Thymus (tissue), 11 donors: ENCODE data around the gene PLK5. TPM values are rescaled to one million over a fixed set of nuclear protein-coding genes. Genes with fewer than 3 reads are reported as not detected.

Source experiments
- DNase-seq, 9 donors: peaks; one replicate each; pipeline ENCODE4 v3.0.0-alpha.2; 2013; ENCODE audit warnings: low spot score in 9 of 9, low read depth in 6 of 9, missing footprints in 1 of 9
- H3K27ac ChIP-seq, 2 donors: one replicate each; pipeline ENCODE4 v1.5.1; 2013; ENCODE audit warnings: control low read depth in 1 of 2, low read depth in 1 of 2, low read length in 1 of 2, mild to moderate bottlenecking in 1 of 2, moderate library complexity in 1 of 2
- H3K27me3 ChIP-seq, 2 donors: one replicate each; pipeline ENCODE4 v1.5.1; 2013; ENCODE audit warnings: low read length in 1 of 2; ENCODE audit not compliant: control insufficient read depth in 2 of 2, insufficient read depth in 1 of 2
- H3K36me3 ChIP-seq, 2 donors: one replicate each; pipeline ENCODE4 v1.5.1; 2013; ENCODE audit warnings: low read length in 1 of 2, mild to moderate bottlenecking in 1 of 2, moderate library complexity in 1 of 2; ENCODE audit not compliant: control insufficient read depth in 2 of 2, insufficient read depth in 2 of 2
- H3K4me1 ChIP-seq, 2 donors: one replicate each; pipeline ENCODE4 v1.5.1; 2013; ENCODE audit warnings: low read length in 2 of 2; ENCODE audit not compliant: control insufficient read depth in 2 of 2, insufficient read depth in 2 of 2
- H3K4me3 ChIP-seq, 2 donors: one replicate each; pipeline ENCODE4 v1.5.1; 2013; ENCODE audit warnings: low read length in 2 of 2, control low read depth in 1 of 2, mild to moderate bottlenecking in 1 of 2
- H3K9me3 ChIP-seq, 2 donors: one replicate each; pipeline ENCODE4 v1.5.1; 2013; ENCODE audit warnings: low read length in 1 of 2, mild to moderate bottlenecking in 1 of 2; ENCODE audit not compliant: control insufficient read depth in 2 of 2, insufficient read depth in 1 of 2
- WGBS: extraction: QIAGEN DNeasy Blood & Tissue Kit; methylation state at CpG from one replicate; pipeline ENCODE4 v1.1.7; 2013; 5-methylcytosine and 5-hydroxymethylcytosine counted together
- polyA plus RNA-seq: library from polyadenylated mRNA; stranded (reverse); fragments of 200-250 nt; gene quantifications from one replicate; pipeline ENCODE4 v1.2.3, GENCODE V29; 2013
- total RNA-seq: library from RNA; stranded (reverse); fragments of 120-200 nt; gene quantifications from one replicate; pipeline ENCODE4 v1.2.4, GENCODE V29; 2013
- donor health status: healthy.

PLK5 gene
- total and polyA plus RNA-seq, 2 donors: 0.09 to 0.25 TPM

- H3K36me3 ChIP-seq: peaks cover 58 to 65% of the 10 kb centered on the region in 2 donors
- no peak overlapping the region for H3K4me3 ChIP-seq
- peaks cover 0 to 1% of the 10 kb centered on the region in 2 donors for H3K9me3 ChIP-seq
- no peak overlapping the region for H3K27ac ChIP-seq
- no peaks in the 10 kb centered on the region for H3K4me1 ChIP-seq
- no peak for DNase-seq
- WGBS: 93% methylated on average over 41 of the region's 41 CpGs
- H3K27me3 ChIP-seq: no peaks in the 10 kb centered on the region
Observed at GRCh38 chr19:1577090-1577928, 53.4 kb downstream of the PLK5 start.

- Histone ChIP-seq H3K36me3 (peaks cover 66 to 72% of the 10 kb centered on the region in 2 donors), H3K9me3 (peaks cover 0 to 1% of the 10 kb centered on the region in 2 donors), H3K4me1 (no peaks in the 10 kb centered on the region), H3K4me3 (no peak overlapping the region), H3K27ac (no peak overlapping the region), H3K27me3 (no peaks in the 10 kb centered on the region)
- DNase-seq: no peak
- 97% methylated on average over 49 of the region's 49 CpGs for WGBS
Observed at GRCh38 chr19:1577929-1578618, 54.2 kb downstream of the PLK5 start.

GRCh38 chr19:1579222-1579621, 55.3 kb downstream of the PLK5 start:
- Histone ChIP-seq H3K27ac (no peak overlapping the region), H3K27me3 (no peaks in the 10 kb centered on the region), H3K9me3 (peaks cover 0 to 1% of the 10 kb centered on the region in 2 donors), H3K4me1 (no peaks in the 10 kb centered on the region), H3K4me3 (no peak overlapping the region), H3K36me3 (peaks cover 76 to 83% of the 10 kb centered on the region in 2 donors)
- 97% methylated on average over 20 of the region's 20 CpGs for WGBS
- no peak for DNase-seq

- Histone ChIP-seq H3K27me3 (no peaks in the 10 kb centered on the region), H3K27ac (no peak overlapping the region), H3K4me1 (no peaks in the 10 kb centered on the region), H3K36me3 (peaks cover 84 to 92% of the 10 kb centered on the region in 2 donors), H3K4me3 (no peak overlapping the region), H3K9me3 (peaks cover 0 to 1% of the 10 kb centered on the region in 2 donors)
- no peak for DNase-seq
- WGBS: 97% methylated on average over 20 of the region's 20 CpGs
Observed at GRCh38 chr19:1580382-1580781, 56.5 kb downstream of the PLK5 start.

GRCh38 chr19:1580957-1581356, 57.1 kb downstream of the PLK5 start:
- no peaks in the 10 kb centered on the region for H3K4me1 ChIP-seq
- no peaks in the 10 kb centered on the region for H3K27me3 ChIP-seq
- DNase-seq: no peak
- H3K9me3 ChIP-seq: peaks cover 0 to 1% of the 10 kb centered on the region in 2 donors
- H3K27ac ChIP-seq: no peak overlapping the region
- peaks cover 90 to 93% of the 10 kb centered on the region in 2 donors for H3K36me3 ChIP-seq
- WGBS: 97% methylated on average over 22 of the region's 22 CpGs
- H3K4me3 ChIP-seq: no peak overlapping the region

GRCh38 chr19:1582201-1582600, 58.3 kb downstream of the PLK5 start:
- no peaks in the 10 kb centered on the region for H3K4me1 ChIP-seq
- peaks cover 81 to 85% of the 10 kb centered on the region in 2 donors for H3K36me3 ChIP-seq
- no peaks in the 10 kb centered on the region for H3K27me3 ChIP-seq
- no peak overlapping the region for H3K4me3 ChIP-seq
- peaks cover 0 to 1% of the 10 kb centered on the region in 2 donors for H3K9me3 ChIP-seq
- 98% methylated on average over 9 of the region's 9 CpGs for WGBS
- no peak for DNase-seq
- H3K27ac ChIP-seq: no peak overlapping the region

- no peaks in the 10 kb centered on the region for H3K27me3 ChIP-seq
- peaks cover 63 to 67% of the 10 kb centered on the region in 2 donors for H3K36me3 ChIP-seq
- no peak overlapping the region for H3K4me3 ChIP-seq
- DNase-seq: no peak
- 98% methylated on average over 87 of the region's 87 CpGs for WGBS
- peaks cover 0 to 3% of the 10 kb centered on the region in 2 donors for H3K4me1 ChIP-seq
- no peak overlapping the region for H3K27ac ChIP-seq
- no peaks in the 10 kb centered on the region for H3K9me3 ChIP-seq
Observed at GRCh38 chr19:1584500-1585242, 60.8 kb downstream of the PLK5 start.

GRCh38 chr19:1585243-1585580, 61.3 kb downstream of the PLK5 start:
- H3K27ac ChIP-seq: no peak overlapping the region
- H3K4me3 ChIP-seq: no peak overlapping the region
- no peaks in the 10 kb centered on the region for H3K9me3 ChIP-seq
- WGBS: 98% methylated on average over 13 of the region's 13 CpGs
- DNase-seq: no peak
- H3K4me1 ChIP-seq: peaks cover 0 to 4% of the 10 kb centered on the region in 2 donors
- H3K27me3 ChIP-seq: no peaks in the 10 kb centered on the region
- peaks cover 58 to 65% of the 10 kb centered on the region in 2 donors for H3K36me3 ChIP-seq
